HG03520 (cell line): Measurements from ENCODE around the gene SEMA4B.
"Not testable (repeated sequence)": the region's sequence is repeated elsewhere in the genome, so short reads cannot be mapped to it uniquely, and the experiment has no call there.

Source experiments
- ATAC-seq: cut with Tn5 transposase; IDR thresholded peaks from one replicate; pipeline ENCODE4 v1.9.1; 2021; ENCODE audit warnings: mild to moderate bottlenecking, moderate library complexity; ENCODE audit not compliant: unreplicated experiment

Gene SEMA4B

DNA sequence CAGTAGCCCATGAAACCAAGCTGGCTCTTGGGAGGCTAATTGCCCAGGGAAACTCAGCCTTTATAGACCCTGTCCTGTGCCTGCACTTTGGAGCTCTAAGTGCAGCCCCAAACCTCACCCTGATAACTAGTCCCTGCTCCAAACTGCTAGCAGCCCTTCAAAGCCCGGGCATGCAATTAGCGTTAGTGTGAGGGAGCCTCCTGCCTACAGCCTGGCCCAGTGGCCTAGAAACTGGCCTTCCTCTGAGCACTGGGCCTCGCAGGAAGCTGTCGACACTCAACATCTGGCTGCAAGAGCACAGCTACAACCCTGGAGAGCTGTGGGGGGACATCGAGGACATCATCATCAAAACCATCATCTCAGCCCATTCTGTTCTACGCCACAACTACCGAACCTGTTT is 56.6 kb downstream of the SEMA4B start:
- ATAC-seq = no peak

DNA sequence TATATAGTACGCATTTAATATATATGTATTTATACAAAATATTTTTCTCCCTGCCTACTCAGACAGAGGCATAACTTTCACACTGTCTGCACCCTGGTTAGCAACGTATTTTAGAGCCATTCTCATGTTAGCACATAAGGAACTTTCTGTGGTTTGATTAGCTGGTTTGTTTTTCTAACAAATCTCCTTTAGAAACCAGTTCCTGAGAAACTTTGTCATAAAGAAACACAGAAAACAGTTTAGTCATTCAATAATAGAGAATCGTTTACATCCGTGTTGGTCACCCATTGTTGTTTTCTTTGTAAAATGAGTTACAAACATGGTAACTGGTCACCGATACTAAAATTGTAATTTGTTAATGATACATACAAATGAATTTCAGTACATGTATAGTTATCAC is 58.4 kb downstream of the SEMA4B start:
- peak; percentile 75 for ATAC-seq

GRCh38 chr15:90260731-90261130 is 59.6 kb downstream of the SEMA4B start:
- not testable (repeated sequence) for ATAC-seq

- ATAC-seq = no peak
Observed at GRCh38 chr15:90261811-90262210, 60.7 kb downstream of the SEMA4B start.

DNA sequence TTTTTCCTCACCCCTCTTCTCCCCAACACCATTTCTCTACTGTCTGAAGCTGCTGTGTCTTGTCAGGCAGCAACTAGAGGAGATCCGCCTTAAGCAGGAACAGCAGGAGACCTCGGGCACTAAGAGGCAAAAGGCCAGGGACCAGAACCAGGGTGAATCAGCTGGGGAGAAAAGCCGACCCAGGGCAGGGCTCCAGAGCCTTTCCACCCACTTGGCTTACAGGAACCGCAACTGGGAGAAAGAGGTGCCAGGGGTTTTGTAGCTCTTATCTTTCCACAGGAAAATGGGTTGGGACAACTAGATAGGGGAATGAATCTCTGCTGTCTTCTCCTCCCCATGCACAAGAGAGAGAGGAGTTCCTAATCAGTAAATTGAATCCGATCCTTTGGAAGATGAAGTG is 61.3 kb downstream of the SEMA4B start:
- ATAC-seq = no peak

- no peak for ATAC-seq
Observed at GRCh38 chr15:90264671-90265070, 63.5 kb downstream of the SEMA4B start.

- ATAC-seq = peak; percentile 85
Observed at GRCh38 chr15:90265271-90266060, 64.3 kb downstream of the SEMA4B start, which contains the start of gene NGRN. Gene NGRN, plus strand, starts transcription at chr15:90265672. Its CDS starts 41 bp downstream, at chr15:90265713.

DNA sequence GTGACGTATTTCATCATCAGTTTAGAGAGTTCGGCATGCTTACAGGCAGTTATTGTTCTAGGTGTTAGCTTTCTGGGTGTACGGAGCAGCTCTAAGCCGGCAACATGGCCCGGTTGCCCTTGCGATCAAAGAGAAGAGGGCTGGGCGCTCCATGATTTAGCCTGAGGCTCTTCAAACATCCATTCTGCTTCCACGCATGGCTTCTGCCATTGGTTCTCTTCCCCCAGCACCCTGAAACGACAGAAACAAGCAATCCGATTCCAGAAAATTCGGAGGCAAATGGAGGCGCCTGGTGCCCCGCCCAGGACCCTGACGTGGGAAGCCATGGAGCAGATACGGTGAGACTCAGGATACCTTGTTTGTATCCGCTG is 64.9 kb downstream of the SEMA4B start:
- ATAC-seq = no peak

DNA sequence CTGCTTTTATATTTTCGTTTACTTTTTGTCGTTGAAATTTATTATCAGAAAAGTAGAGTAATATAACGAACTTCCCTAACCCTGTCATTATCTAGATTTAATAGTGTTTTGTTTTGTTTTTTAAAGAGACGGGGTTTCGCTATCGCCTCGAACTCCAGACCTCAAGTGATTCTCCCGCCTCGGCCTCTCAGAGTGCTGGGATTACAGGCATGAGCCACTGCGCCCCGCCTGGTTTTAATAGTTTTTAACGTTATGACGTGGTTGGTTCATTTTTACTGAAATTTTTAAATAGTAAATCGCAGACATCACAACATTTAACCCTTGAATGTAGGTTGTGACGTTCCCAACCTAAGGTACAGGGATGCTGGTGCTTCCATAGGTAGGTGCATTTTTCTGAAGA is 65.4 kb downstream of the SEMA4B start:
- no peak for ATAC-seq

DNA sequence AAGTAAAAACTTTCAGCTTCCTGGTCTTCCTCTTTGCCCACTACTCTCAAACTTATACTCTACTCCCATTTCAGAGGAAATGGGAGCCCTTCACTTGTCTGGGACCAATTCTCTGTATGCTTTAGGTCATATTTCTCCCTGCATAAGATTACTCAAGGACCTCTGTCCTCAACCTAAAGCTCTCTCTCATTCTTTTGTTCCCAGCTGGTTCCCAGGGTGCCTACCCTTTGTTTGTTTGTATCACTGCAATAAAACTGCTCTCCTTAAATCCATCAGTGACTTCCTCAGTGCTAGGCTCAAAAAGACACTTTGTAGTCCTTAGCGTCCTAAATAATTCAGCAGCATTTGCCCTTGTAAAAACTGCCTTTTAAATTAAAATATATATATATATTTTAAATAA is 67.3 kb downstream of the SEMA4B start:
- no peak for ATAC-seq

DNA sequence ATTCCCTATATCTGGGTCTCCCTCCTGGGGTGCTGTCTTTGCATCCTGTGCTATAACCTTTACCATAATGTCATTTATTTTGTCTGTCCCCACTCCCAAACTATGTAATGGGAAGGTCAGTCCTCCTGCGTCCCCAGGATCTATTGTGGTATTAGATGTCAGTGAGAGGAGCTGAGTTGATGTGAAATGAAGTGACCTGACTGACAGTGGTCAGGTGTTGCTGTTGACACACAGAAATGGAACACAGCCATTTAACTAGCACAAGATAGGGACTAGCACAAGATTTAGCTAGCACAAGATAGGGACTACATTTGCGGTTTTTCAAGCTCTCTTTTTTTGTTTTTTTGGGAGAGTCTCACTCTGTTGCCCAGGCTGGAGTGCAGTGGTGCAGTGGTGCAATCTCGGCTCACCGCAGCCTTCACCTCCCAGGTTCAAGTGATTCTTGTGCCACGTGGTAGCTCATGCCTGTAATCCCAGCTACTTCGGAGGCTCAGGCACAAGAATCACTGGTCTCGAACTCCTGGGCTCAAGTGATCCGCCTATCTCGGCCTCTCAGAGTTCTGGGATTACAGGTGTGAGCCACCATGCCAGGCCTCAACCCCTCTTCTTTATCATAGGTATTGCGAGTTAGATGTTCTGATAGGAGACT is 69.5 kb downstream of the SEMA4B start:
- ATAC-seq = no peak

- no peak for ATAC-seq
Observed at GRCh38 chr15:90271459-90272166, 70.5 kb downstream of the SEMA4B start.

- ATAC-seq = not testable (repeated sequence)
Observed at GRCh38 chr15:90278467-90278866, 77.3 kb downstream of the SEMA4B start.
